Gastrocnemius medialis (tissue), 4 donors: ENCODE data around the gene SLC6A6. TPM values are rescaled to one million over a fixed set of nuclear protein-coding genes. Genes with fewer than 3 reads are reported as not detected.

ENCODE experiments used
- ATAC-seq, 2 donors: fragments of 150-250 bp; one replicate each; pipeline ENCODE4 v1.9.1; 2016
- DNase-seq, 2 donors: peaks; one replicate each; pipeline ENCODE4 v3.0.0-alpha.2; 2019
- H3K27ac ChIP-seq, 4 donors: fragments of 200-600 bp; sonication (generic); 1 replicate in 1 of 4; 2 replicates in 3 of 4; pipeline ENCODE4 v1.5.1; 2016 to 2018; ENCODE audit warnings: mild to moderate bottlenecking in 2 of 4, moderate library complexity in 1 of 4
- H3K27me3 ChIP-seq, 3 donors: fragments of 200-600 bp; sonication (generic) in 2 of 3; 1 replicate in 1 of 3; 2 replicates in 2 of 3; pipeline versions ENCODE4 v1.5.1 to v1.6.0; 2016 to 2019; ENCODE audit warnings: mild to moderate bottlenecking in 1 of 3, moderate library complexity in 1 of 3
- H3K36me3 ChIP-seq, 2 donors: fragments of 200-600 bp; sonication (generic) in 1 of 2; one replicate each; pipeline ENCODE4 v1.5.1; 2017 to 2018
- H3K4me1 ChIP-seq, 2 donors: fragments of 200-600 bp; sonication (generic) in 1 of 2; one replicate each; pipeline ENCODE4 v1.5.1; 2016 to 2017; ENCODE audit warnings: mild to moderate bottlenecking in 2 of 2
- H3K4me3 ChIP-seq, 4 donors: fragments of 200-600 bp; sonication (generic) in 3 of 4; 1 replicate in 1 of 4; 2 replicates in 3 of 4; pipeline ENCODE4 v1.5.1; 2016 to 2019; ENCODE audit warnings: mild to moderate bottlenecking in 2 of 4
- H3K9me3 ChIP-seq, 3 donors: fragments of 200-600 bp; sonication (generic) in 2 of 3; 1 replicate in 1 of 3; 2 replicates in 2 of 3; pipeline ENCODE4 v1.5.1; 2016 to 2019
- POLR2A ChIP-seq, 2 donors: fragments of 450-650 bp; IDR thresholded peaks; one replicate each; pipeline ENCODE4 v1.6.1; 2017; ENCODE audit warnings: antibody characterized with exemption in 2 of 2, mild to moderate bottlenecking in 2 of 2, moderate library complexity in 2 of 2
- in situ Hi-C, 4 donors: fragments of 200-750 bp; cut with MboI; loops; one replicate each; pipeline versions ENCODE4 v1.15.0 to v1.8.0; 2017; ENCODE audit warnings: low sequenced_read_pairs in 4 of 4
- intact Hi-C: fragments of 100-400 bp; cut with DNase I; formaldehyde crosslinking; loops from one replicate; pipeline ENCODE4 v1.15.1; 2023; ENCODE audit warnings: low total_unique reads
- total RNA-seq, 4 donors: library from RNA; depleted of rRNA; stranded (reverse); fragments of >200 nt; gene quantifications; one replicate each; pipeline versions ENCODE4 v1.1.0 to v1.2.3, GENCODE V29; 2016
- TF ChIP-seq, protein P1 (sequence below), 5 experiments: fragments of 450-650 bp in 3 of 5; fragments of 200-600 bp in 2 of 5; sonication (generic) in 2 of 5; IDR thresholded peaks in 4 of 5; conservative IDR thresholded peaks in 1 of 5; 1 replicate in 4 of 5; 2 replicates in 1 of 5; pipeline ENCODE4 v1.5.1; 2016 to 2019; ENCODE audit warnings: antibody characterized with exemption in 5 of 5, mild to moderate bottlenecking in 3 of 5, moderate library complexity in 3 of 5

Gene SLC6A6
- total RNA-seq, 4 donors from 2014 or later: 42.1 to 119 (median 88.7) TPM

DNA sequence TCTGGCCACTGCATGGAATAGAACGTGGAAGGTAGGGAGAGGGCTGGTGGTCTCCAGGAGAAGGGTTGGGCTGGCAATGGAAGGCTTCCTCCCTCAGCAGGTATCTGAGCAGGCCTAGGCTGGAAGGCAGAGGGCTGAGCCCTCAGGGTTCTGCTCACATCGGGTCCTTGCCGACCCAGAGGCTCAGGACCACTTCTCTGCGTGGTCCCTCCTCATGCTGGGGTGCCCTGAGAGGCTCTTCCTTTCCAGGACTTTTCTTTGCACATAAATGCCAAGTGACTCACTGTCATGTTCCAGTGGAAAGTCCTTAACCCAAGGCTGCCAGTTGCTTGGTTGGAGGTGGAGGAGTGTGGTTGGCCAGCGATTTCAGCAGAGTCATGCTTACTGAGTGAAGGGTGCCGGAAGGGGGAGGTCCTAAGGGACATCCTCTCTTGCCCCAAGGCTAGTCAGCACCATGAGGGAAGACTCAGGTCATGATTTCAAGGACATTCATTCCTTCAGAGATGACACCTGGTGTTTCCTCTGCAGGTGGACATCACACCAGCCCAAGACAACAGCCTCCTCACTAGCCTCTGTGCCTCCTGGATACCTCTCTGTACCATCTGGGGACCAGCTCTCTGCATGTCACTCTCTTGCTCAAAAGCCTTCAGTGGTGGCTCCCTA, 8.2 kb downstream of the SLC6A6 start:
- ATAC-seq (peak; percentile 87 to 89), DNase-seq (peak; percentile 85 to 90)
- peak; percentile 29 to 32 for TF ChIP-seq POLR2A (IDR thresholded peaks at IDR 0.05)
- TF ChIP-seq, protein P1, sequence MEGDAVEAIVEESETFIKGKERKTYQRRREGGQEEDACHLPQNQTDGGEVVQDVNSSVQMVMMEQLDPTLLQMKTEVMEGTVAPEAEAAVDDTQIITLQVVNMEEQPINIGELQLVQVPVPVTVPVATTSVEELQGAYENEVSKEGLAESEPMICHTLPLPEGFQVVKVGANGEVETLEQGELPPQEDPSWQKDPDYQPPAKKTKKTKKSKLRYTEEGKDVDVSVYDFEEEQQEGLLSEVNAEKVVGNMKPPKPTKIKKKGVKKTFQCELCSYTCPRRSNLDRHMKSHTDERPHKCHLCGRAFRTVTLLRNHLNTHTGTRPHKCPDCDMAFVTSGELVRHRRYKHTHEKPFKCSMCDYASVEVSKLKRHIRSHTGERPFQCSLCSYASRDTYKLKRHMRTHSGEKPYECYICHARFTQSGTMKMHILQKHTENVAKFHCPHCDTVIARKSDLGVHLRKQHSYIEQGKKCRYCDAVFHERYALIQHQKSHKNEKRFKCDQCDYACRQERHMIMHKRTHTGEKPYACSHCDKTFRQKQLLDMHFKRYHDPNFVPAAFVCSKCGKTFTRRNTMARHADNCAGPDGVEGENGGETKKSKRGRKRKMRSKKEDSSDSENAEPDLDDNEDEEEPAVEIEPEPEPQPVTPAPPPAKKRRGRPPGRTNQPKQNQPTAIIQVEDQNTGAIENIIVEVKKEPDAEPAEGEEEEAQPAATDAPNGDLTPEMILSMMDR (IDR thresholded peaks at IDR 0.05 in 4 of 5, conservative IDR thresholded peaks at IDR 0.05 in 1 of 5): no peak
- Histone ChIP-seq H3K27me3 (no peaks in the 10 kb centered on the region), H3K4me1 (peaks cover 47 to 71% of the 10 kb centered on the region in 2 donors), H3K27ac (peak overlapping the region; percentile 45 to 97 (median 86)), H3K36me3 (peaks cover 0 to 1% of the 10 kb centered on the region in 2 donors), H3K9me3 (no peaks in the 10 kb centered on the region), H3K4me3 (no peak overlapping the region)
- intact Hi-C loops: no loop called here
- in situ Hi-C loops: no loop called here

DNA sequence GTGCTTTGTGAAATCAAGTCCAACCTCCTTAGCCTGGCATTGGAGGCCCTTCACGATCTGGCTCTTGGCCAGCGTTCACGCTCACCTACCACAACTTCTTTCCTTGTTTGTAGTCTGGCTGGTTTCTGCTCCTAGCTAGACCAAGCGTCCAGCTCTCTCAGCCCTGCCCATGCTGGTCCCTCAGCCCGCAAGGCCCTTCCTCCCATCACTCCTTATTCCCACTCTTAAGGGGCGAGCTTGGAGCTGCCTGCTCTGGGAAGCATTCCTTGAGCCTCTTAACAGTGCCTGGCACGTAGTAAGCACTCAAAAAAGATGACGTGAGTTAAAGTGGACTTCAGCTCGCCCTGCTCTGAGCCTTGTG, 8.7 kb downstream of the SLC6A6 start:
- H3K4me3 ChIP-seq: no peak overlapping the region
- H3K36me3 ChIP-seq: peaks cover 0 to 6% of the 10 kb centered on the region in 2 donors
- DNase-seq (no peak), ATAC-seq (no peak)
- no peaks in the 10 kb centered on the region for H3K27me3 ChIP-seq
- in situ Hi-C loops (no loop called here), intact Hi-C loops (no loop called here)
- no peaks in the 10 kb centered on the region for H3K9me3 ChIP-seq
- peak overlapping the region; percentile 45 to 97 (median 75) for H3K27ac ChIP-seq
- no peak for TF ChIP-seq POLR2A (IDR thresholded peaks at IDR 0.05)
- TF ChIP-seq, protein P1 (IDR thresholded peaks at IDR 0.05 in 4 of 5, conservative IDR thresholded peaks at IDR 0.05 in 1 of 5): no peak
- peaks cover 42 to 66% of the 10 kb centered on the region in 2 donors for H3K4me1 ChIP-seq

DNA sequence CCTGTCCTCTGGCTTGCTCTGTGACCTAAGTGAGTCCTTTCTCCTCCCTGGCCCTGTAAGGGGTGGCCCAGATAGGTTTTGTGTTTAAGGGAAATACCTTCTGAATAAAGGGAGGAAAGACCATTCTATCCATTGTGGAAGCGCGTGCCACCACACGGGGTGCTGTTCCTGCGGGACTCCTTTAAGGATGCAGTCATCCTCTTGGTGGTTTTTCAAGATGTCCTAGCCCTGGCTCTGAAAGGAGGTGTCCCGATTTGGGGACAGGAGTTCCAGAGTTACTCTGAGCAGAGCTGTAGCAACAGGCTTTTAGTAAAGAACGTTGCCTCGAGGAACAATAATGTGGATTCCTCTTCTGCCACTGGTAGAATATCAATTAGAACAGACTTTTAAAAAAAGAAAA, 9.6 kb downstream of the SLC6A6 start:
- peaks cover 0 to 15% of the 10 kb centered on the region in 2 donors for H3K36me3 ChIP-seq

DNA sequence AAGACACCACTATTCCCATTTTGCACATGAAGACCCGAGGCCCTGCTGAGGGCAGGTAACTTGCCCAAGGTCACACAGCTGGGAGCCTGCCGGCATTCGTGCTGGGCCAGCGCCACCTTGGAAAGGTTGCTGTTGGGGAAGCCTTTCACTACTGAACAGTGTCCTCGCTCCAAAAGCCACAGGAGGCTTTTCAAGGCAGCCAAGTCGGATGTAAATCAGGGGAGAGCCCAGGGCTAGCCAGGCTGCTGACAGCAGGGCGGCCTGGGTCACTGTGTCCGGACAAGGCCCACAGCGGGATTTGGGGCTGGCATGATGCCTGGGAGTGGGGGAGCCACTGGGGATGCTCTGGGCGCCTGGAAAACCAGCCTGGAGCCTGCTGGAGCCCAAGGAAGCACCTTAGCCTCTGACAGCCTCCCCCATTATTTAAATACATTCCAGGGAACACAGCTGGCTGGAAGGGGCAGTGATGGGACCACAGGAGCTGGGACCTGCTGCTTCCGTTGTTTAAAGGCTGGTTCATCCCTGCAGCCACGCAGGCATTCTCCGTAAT, 10.5 kb downstream of the SLC6A6 start:
- intact Hi-C loops: no loop called here
- TF ChIP-seq, protein P1 (IDR thresholded peaks at IDR 0.05 in 4 of 5, conservative IDR thresholded peaks at IDR 0.05 in 1 of 5): no peak
- no peak for TF ChIP-seq POLR2A (IDR thresholded peaks at IDR 0.05)
- H3K9me3 ChIP-seq: no peaks in the 10 kb centered on the region
- ATAC-seq: peak in 1 of 2 donors; percentile 16
- H3K4me3 ChIP-seq: no peak overlapping the region
- DNase-seq: no peak
- peaks cover 40 to 58% of the 10 kb centered on the region in 2 donors for H3K4me1 ChIP-seq
- H3K27ac ChIP-seq: peak overlapping the region; percentile 42 to 97 (median 75)
- H3K27me3 ChIP-seq: no peaks in the 10 kb centered on the region
- in situ Hi-C loops: no loop called here
- H3K36me3 ChIP-seq: peaks cover 0 to 24% of the 10 kb centered on the region in 2 donors

More for the DNA sequence above, 9.6 kb downstream of the SLC6A6 start:
- peaks cover 42 to 61% of the 10 kb centered on the region in 2 donors for H3K4me1 ChIP-seq
- ATAC-seq: no peak
- in situ Hi-C loops: no loop called here
- peak overlapping the region; percentile 45 to 97 (median 75) for H3K27ac ChIP-seq
- H3K27me3 ChIP-seq: no peaks in the 10 kb centered on the region
- intact Hi-C loops: no loop called here
- no peak for TF ChIP-seq POLR2A (IDR thresholded peaks at IDR 0.05)
- TF ChIP-seq, protein P1 (IDR thresholded peaks at IDR 0.05 in 4 of 5, conservative IDR thresholded peaks at IDR 0.05 in 1 of 5): no peak
- H3K4me3 ChIP-seq: no peak overlapping the region
- no peak for DNase-seq
- no peaks in the 10 kb centered on the region for H3K9me3 ChIP-seq
